Measurements from ENCODE around the gene CUBN. TPM values are rescaled to one million over a fixed set of nuclear protein-coding genes. Genes with fewer than 3 reads are reported as not detected.

Gene CUBN
- total and polyA plus RNA-seq, 9 of the 15 experiments (the other 6 are each of a cell fraction or from before 2014, with no cell fraction given), result 0.04 to 0.33 (median 0.09) TPM

DNA sequence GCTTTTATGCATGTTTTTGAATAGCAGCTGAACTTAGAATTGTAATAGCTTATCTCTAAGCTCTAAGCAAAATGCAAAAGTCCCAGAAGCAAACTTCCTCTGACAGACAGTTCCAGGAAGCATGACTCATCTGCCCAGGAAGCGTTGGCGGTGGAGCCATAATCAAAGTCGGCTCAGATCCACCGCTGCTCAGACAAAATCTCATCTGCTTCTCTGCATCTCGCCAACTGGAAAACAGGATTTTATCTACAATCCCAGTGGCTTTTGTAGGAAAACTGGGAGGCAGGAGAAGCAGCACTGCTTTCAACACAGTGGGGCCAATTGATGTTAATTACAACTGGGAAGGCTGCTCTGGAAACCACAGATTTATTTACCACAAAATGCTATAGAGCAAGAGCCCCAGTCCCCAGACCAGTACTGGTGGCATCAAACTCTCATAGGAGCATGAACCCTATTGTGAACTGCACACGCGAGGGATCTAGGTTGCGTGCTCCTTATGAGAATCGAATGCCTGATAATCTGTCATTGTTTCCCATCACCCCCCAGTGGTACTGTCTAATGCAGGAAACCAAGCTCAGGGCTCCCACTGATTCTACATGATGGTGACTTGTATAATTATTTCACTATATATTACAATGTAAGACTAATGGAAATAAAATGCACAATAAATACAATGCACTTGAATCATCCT is 99.9 kb downstream of the CUBN start (continued):
- TF ChIP-seq, protein P1, sequence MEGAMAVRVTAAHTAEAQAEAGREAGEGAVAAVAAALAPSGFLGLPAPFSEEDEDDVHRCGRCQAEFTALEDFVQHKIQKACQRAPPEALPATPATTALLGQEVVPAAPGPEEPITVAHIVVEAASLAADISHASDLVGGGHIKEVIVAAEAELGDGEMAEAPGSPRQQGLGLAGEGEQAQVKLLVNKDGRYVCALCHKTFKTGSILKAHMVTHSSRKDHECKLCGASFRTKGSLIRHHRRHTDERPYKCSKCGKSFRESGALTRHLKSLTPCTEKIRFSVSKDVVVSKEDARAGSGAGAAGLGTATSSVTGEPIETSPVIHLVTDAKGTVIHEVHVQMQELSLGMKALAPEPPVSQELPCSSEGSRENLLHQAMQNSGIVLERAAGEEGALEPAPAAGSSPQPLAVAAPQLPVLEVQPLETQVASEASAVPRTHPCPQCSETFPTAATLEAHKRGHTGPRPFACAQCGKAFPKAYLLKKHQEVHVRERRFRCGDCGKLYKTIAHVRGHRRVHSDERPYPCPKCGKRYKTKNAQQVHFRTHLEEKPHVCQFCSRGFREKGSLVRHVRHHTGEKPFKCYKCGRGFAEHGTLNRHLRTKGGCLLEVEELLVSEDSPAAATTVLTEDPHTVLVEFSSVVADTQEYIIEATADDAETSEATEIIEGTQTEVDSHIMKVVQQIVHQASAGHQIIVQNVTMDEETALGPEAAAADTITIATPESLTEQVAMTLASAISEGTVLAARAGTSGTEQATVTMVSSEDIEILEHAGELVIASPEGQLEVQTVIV (CRISPR knock-in tag; IDR thresholded peaks at IDR 0.05; ENCODE audit: borderline replicate concordance), result no peak
- TF ChIP-seq, protein P2, sequence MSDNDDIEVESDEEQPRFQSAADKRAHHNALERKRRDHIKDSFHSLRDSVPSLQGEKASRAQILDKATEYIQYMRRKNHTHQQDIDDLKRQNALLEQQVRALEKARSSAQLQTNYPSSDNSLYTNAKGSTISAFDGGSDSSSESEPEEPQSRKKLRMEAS (CRISPR knock-in tag; IDR thresholded peaks at IDR 0.05), result no peak
- TF ChIP-seq XRCC5 (IDR thresholded peaks at IDR 0.05; ENCODE audit: low read depth, low read length), result no peak
- no peak for TF ChIP-seq ZNF174 (CRISPR knock-in tag; IDR thresholded peaks at IDR 0.05)
- no peak for TF ChIP-seq CTCF (IDR thresholded peaks at IDR 0.05 in 2 of 3, conservative IDR thresholded peaks at IDR 0.05 in 1 of 3; ENCODE audit: insufficient read depth in 2 of 3, low read depth in 1 of 3, low read length in 3 of 3)
- no peak for TF ChIP-seq PRMT5 (CRISPR knock-in tag; IDR thresholded peaks at IDR 0.05)
- no peak for TF ChIP-seq ZFPM2 (CRISPR knock-in tag; IDR thresholded peaks at IDR 0.05)
- TF ChIP-seq SIN3B (IDR thresholded peaks at IDR 0.05; ENCODE audit: low read depth), result no peak
- peak; percentile 98 for TF ChIP-seq SMARCE1 (IDR thresholded peaks at IDR 0.05)
- TF ChIP-seq SRSF7 (optimal IDR thresholded peaks at IDR 0.05; ENCODE audit: low read depth, low read length), result no peak
- TF ChIP-seq NFXL1 (CRISPR knock-in tag; IDR thresholded peaks at IDR 0.05), result no peak
- no peak; the same call in 1 of the 2 replicates for TF ChIP-seq MAFK (IDR thresholded peaks at IDR 0.05; ENCODE audit: low read length)
- TF ChIP-seq ELF1 (tag; IDR thresholded peaks at IDR 0.05), result peak; percentile 77
- no peak for TF ChIP-seq ZNF23 (CRISPR knock-in tag; IDR thresholded peaks at IDR 0.05)
- peak; percentile 65; the same call in 1 of the 2 replicates for TF ChIP-seq TAL1 (IDR thresholded peaks at IDR 0.05)
- TF ChIP-seq, protein P3, sequence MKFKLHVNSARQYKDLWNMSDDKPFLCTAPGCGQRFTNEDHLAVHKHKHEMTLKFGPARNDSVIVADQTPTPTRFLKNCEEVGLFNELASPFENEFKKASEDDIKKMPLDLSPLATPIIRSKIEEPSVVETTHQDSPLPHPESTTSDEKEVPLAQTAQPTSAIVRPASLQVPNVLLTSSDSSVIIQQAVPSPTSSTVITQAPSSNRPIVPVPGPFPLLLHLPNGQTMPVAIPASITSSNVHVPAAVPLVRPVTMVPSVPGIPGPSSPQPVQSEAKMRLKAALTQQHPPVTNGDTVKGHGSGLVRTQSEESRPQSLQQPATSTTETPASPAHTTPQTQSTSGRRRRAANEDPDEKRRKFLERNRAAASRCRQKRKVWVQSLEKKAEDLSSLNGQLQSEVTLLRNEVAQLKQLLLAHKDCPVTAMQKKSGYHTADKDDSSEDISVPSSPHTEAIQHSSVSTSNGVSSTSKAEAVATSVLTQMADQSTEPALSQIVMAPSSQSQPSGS (CRISPR knock-in tag; IDR thresholded peaks at IDR 0.05), result no peak
- TF ChIP-seq EWSR1 (IDR thresholded peaks at IDR 0.05; ENCODE audit: borderline replicate concordance, low read depth, partially characterized antibody), result no peak
- TF ChIP-seq CC2D1A (IDR thresholded peaks at IDR 0.05), result peak; percentile 67; the same call in 1 of the 2 replicates

Data from K562 (cell line).